K562 (cell line): ENCODE data around the gene MYLK2. TPM values are rescaled to one million over a fixed set of nuclear protein-coding genes. Genes with fewer than 3 reads are reported as not detected.
A peak's percentile ranks its signal among the peaks of the same experiment; 100 is the strongest.

Experiments
- ATAC-seq: fragments of 200-7000 bp; cut with Tn5 transposase; 3 replicates; pipeline ENCODE4 v1.9.1; 2020; ENCODE audit warnings: moderate library complexity
- BruUV-seq: library from RNA; stranded (reverse); fragments of 400-500 nt; replicated peaks from 2 replicates; lab custom pipeline; 2021; lab: Mats Ljungman, UMichigan
- CTCF ChIA-PET: fragments of 300-600 bp; formaldehyde crosslinking; extraction: SDS; loops from one replicate; lab custom pipeline; 2021; ENCODE audit warnings: low intra/inter-chr PET ratio; lab: Yijun Ruan, JAX
- POLR2A ChIA-PET: fragments of 300-600, 350-650 bp; sonication (Branson Sonifier 250); formaldehyde crosslinking; extraction: SDS; loops from one replicate; lab custom pipeline; 2021; ENCODE audit warnings: antibody characterized with exemption, inconsistent platforms; lab: Yijun Ruan, JAX
- DNase-seq, 4 experiments: peaks; one replicate each; pipeline versions ENCODE4 v3.0.0 to v3.0.0-alpha.2; 2011 to 2018; ENCODE audit warnings: low spot score in 3 of 4, mixed read lengths in 3 of 4; ENCODE audit errors: extremely low read depth in 1 of 4
- FAIRE-seq: peaks from 2 replicates; lab custom pipeline; 2011; peaks lifted over from hg19 to GRCh38; lab: Jason Lieb, UNC
- H2AFZ ChIP-seq: 2 replicates; pipeline ENCODE4 v1.6.0; 2011; ENCODE audit warnings: low read depth, low read length, control low read depth, inconsistent platforms
- H3K27ac ChIP-seq: fragments of 200-600 bp; 3 replicates; pipeline ENCODE4 v1.8.0; 2011; ENCODE audit warnings: low read depth, mild to moderate bottlenecking, control low read depth, inconsistent platforms, low read length, moderate library complexity, mixed read lengths; ENCODE audit errors: extremely low read depth
- H3K27me3 ChIP-seq, 2 experiments: fragments of 300-600 bp in 1 of 2; 2 replicates in 1 of 2; 3 replicates in 1 of 2; pipeline versions ENCODE4 v1.6.0 to v1.8.0; 2011; ENCODE audit warnings: inconsistent platforms in 2 of 2, low read length in 2 of 2, mild to moderate bottlenecking in 1 of 2, mixed read lengths in 1 of 2, moderate library complexity in 1 of 2; ENCODE audit not compliant: control insufficient read depth in 2 of 2, insufficient read depth in 2 of 2
- H3K36me3 ChIP-seq: fragments of 300-600 bp; 3 replicates; pipeline ENCODE4 v1.8.0; 2011; ENCODE audit warnings: mild to moderate bottlenecking, low read length, inconsistent platforms; ENCODE audit not compliant: control insufficient read depth, insufficient read depth
- H3K4me1 ChIP-seq, 2 experiments: fragments of 200-600 bp in 1 of 2; replicated peaks in 1 of 2; 2 replicates in 1 of 2; 3 replicates in 1 of 2; pipeline versions ENCODE4 v1.5.1 to v1.8.0; 2011; ENCODE audit warnings: inconsistent platforms in 2 of 2, low read length in 2 of 2, mild to moderate bottlenecking in 1 of 2, mixed read lengths in 1 of 2, moderate library complexity in 1 of 2; ENCODE audit not compliant: control insufficient read depth in 2 of 2, insufficient read depth in 2 of 2
- H3K4me2 ChIP-seq: 2 replicates; pipeline ENCODE4 v1.6.1; 2011; ENCODE audit warnings: low read length, control low read depth, inconsistent platforms, mixed read lengths; ENCODE audit not compliant: insufficient read depth
- H3K4me3 ChIP-seq: fragments of 200-600 bp; sonication (generic), shearing (Covaris generic); 2 replicates; pipeline ENCODE4 v1.5.1; 2016; ENCODE audit warnings: control low read depth, inconsistent platforms
- H3K79me2 ChIP-seq: fragments of 200-600 bp; 3 replicates; pipeline ENCODE4 v1.8.0; 2011; ENCODE audit warnings: low read length, inconsistent platforms; ENCODE audit not compliant: control insufficient read depth, insufficient read depth
- H3K9ac ChIP-seq, 2 experiments: 2 replicates each; pipeline versions ENCODE4 v1.6.0 to v1.6.1; 2011; ENCODE audit warnings: low read depth in 2 of 2, low read length in 2 of 2, control low read depth in 1 of 2, inconsistent platforms in 1 of 2, mild to moderate bottlenecking in 1 of 2, mixed read lengths in 1 of 2; ENCODE audit not compliant: insufficient read depth in 1 of 2
- H3K9me1 ChIP-seq: one replicate; pipeline ENCODE4 v1.6.0; 2011; ENCODE audit warnings: inconsistent platforms, mild to moderate bottlenecking, low read length, moderate library complexity; ENCODE audit not compliant: control insufficient read depth, insufficient read depth
- H3K9me3 ChIP-seq: replicated peaks from 2 replicates; pipeline ENCODE4 v1.5.1; 2011; ENCODE audit warnings: low read depth, low read length, inconsistent platforms; ENCODE audit not compliant: control insufficient read depth, insufficient read depth
- H4K20me1 ChIP-seq: replicated peaks from 2 replicates; pipeline ENCODE4 v1.6.1; 2011; ENCODE audit warnings: low read length, inconsistent platforms, mixed read lengths; ENCODE audit not compliant: control insufficient read depth, insufficient read depth
- ADNP ChIP-seq: fragments of 200-800 bp; sonication (Bioruptor generic); IDR thresholded peaks from 2 replicates; pipeline ENCODE4 v1.6.1; 2016; ENCODE audit warnings: missing genetic modification characterization, missing compliant biosample characterization
- BCOR ChIP-seq: fragments of 450-650 bp; IDR thresholded peaks from 2 replicates; pipeline ENCODE4 v1.6.1; 2016
- BHLHE40 ChIP-seq: IDR thresholded peaks from 2 replicates; pipeline ENCODE4 v1.6.1; 2011; ENCODE audit warnings: low read length, improper control_type of control experiment
- CBFA2T2 ChIP-seq: fragments of 450-650 bp; conservative IDR thresholded peaks from 2 replicates; pipeline ENCODE4 v1.6.1; 2017; ENCODE audit warnings: mild to moderate bottlenecking
- CBFA2T3 ChIP-seq: fragments of 450-650 bp; IDR thresholded peaks from 2 replicates; pipeline ENCODE4 v1.6.1; 2017
- CBX1 ChIP-seq: sonication (generic); IDR thresholded peaks from 2 replicates; pipeline ENCODE4 v1.6.1; 2016; ENCODE audit warnings: antibody characterized with exemption, low read depth, mild to moderate bottlenecking
- CBX3 ChIP-seq, 2 experiments: IDR thresholded peaks; 1 replicate in 1 of 2; 2 replicates in 1 of 2; pipeline ENCODE4 v1.6.1; 2012; ENCODE audit warnings: inconsistent platforms in 2 of 2, low read length in 2 of 2, borderline replicate concordance in 1 of 2, control low read depth in 1 of 2
- CEBPG ChIP-seq, 3 experiments: fragments of 200-800 bp in 1 of 3; sonication (Bioruptor generic) in 1 of 3; sonication (generic) in 1 of 3; formaldehyde crosslinking in 1 of 3; IDR thresholded peaks in 2 of 3; conservative IDR thresholded peaks in 1 of 3; 2 replicates each; pipeline versions ENCODE4 v1.6.1 to v1.8.0; 2016 to 2022; ENCODE audit warnings: missing compliant biosample characterization in 2 of 3, missing genetic modification characterization in 2 of 3, mild to moderate bottlenecking in 1 of 3, missing genetic modification reagents in 1 of 3
- CHD4 ChIP-seq: fragments of 200-600 bp; sonication (generic); IDR thresholded peaks from 3 replicates; pipeline ENCODE4 v1.6.1; 2012; ENCODE audit warnings: low read depth, mild to moderate bottlenecking, mixed read lengths, low read length, inconsistent platforms; ENCODE audit not compliant: insufficient read depth, insufficient replicate concordance, poor library complexity, severe bottlenecking
- ESRRA ChIP-seq: fragments of 450-650 bp; IDR thresholded peaks from 2 replicates; pipeline ENCODE4 v1.6.1; 2014; ENCODE audit warnings: low read depth, mild to moderate bottlenecking, moderate library complexity, borderline replicate concordance
- ETS1 ChIP-seq: conservative IDR thresholded peaks from 2 replicates; pipeline ENCODE4 v1.6.1; 2011; ENCODE audit warnings: low read depth, mild to moderate bottlenecking, low read length; ENCODE audit not compliant: control insufficient read depth
- HDAC2 ChIP-seq: fragments of 450-650 bp; IDR thresholded peaks from 2 replicates; pipeline ENCODE4 v1.6.1; 2016; ENCODE audit warnings: mild to moderate bottlenecking
- KDM1A ChIP-seq, 2 experiments: fragments of 450-650 bp; IDR thresholded peaks; 2 replicates each; pipeline ENCODE4 v1.6.1; 2016; ENCODE audit warnings: mild to moderate bottlenecking in 2 of 2
- PTBP1 ChIP-seq: fragments of 200-400 bp; formaldehyde crosslinking; IDR thresholded peaks from 2 replicates; pipeline ENCODE4 v1.6.1; 2017; ENCODE audit warnings: low read depth, low read length
- RBM25 ChIP-seq: fragments of 200-400 bp; formaldehyde crosslinking; IDR thresholded peaks from 2 replicates; pipeline ENCODE4 v1.6.1; 2018; ENCODE audit warnings: low read length, low read depth, moderate library complexity; ENCODE audit not compliant: severe bottlenecking
- RCOR1 ChIP-seq, 2 experiments: IDR thresholded peaks; 2 replicates each; pipeline ENCODE4 v1.6.1; 2012; ENCODE audit warnings: low read depth in 2 of 2, low read length in 2 of 2, borderline replicate concordance in 1 of 2, improper control_type of control experiment in 1 of 2
- SMARCA5 ChIP-seq: fragments of 450-650 bp; IDR thresholded peaks from 2 replicates; pipeline ENCODE4 v1.6.1; 2016
- USF1 ChIP-seq: sonication (generic); formaldehyde crosslinking; IDR thresholded peaks from 2 replicates; pipeline ENCODE4 v1.9.0; 2022; ENCODE audit warnings: mild to moderate bottlenecking, missing genetic modification reagents
- ZFP36 ChIP-seq: fragments of 150-350 bp; IDR thresholded peaks from 2 replicates; pipeline ENCODE4 v1.6.1; 2018; ENCODE audit warnings: low read length, low read depth; ENCODE audit not compliant: partially characterized antibody
- ZKSCAN8 ChIP-seq: fragments of 200-800 bp; sonication (Bioruptor generic); IDR thresholded peaks from 2 replicates; pipeline ENCODE4 v1.6.1; 2016; ENCODE audit warnings: missing genetic modification characterization, missing compliant biosample characterization
- WGBS: fragments of 100-300 bp; shearing (Covaris generic); methylation state at CpG from one replicate; pipeline ENCODE4 v1.1.6; 2016; ENCODE audit warnings: low coverage, mixed read lengths; ENCODE audit not compliant: insufficient coverage; ENCODE audit errors: missing lambda C conversion rate; 5-methylcytosine and 5-hydroxymethylcytosine counted together
- in situ Hi-C: fragments of 300-500 bp; cut with MboI; formaldehyde crosslinking; loops from 4 replicates; pipeline ENCODE4 v1.15.0; 2018; ENCODE audit warnings: inconsistent platforms, mixed read lengths
- intact Hi-C: fragments of 100-400 bp; cut with micrococcal nuclease; formaldehyde crosslinking; loops from 2 replicates; pipeline ENCODE4 v1.14.2; 2022
- polyA plus RNA-seq, 8 experiments: library from polyadenylated mRNA; depleted of rRNA in 4 of 8; stranded (reverse) in 5 of 8; unstranded in 3 of 8; fragments of >200 nt; fragmentation: Nextera tagmentation in 2 of 8; fragmentation: Illumina TruSeq in 1 of 8; extraction: Ambion mirVana in 2 of 8; extraction: Trizol in 1 of 8; gene quantifications; 2 replicates each; pipeline versions ENCODE4 v1.2.1 to v1.2.3, GENCODE V29; 2011 to 2014; ENCODE audit warnings: inconsistent platforms in 1 of 8, missing spikeins in 1 of 8
- total RNA-seq, 7 experiments: library from RNA; depleted of rRNA in 6 of 7; stranded (reverse); fragments of >200 nt in 6 of 7; fragmentation: Illumina TruSeq in 2 of 7; extraction: Trizol in 2 of 7; gene quantifications; 2 replicates each; pipeline versions ENCODE4 v1.2.1 to v1.2.3, GENCODE V29; 2011 to 2021; ENCODE audit warnings: low replicate concordance in 1 of 7

MYLK2 gene
- total and polyA plus RNA-seq, 9 of the 15 experiments (the other 6 are each of a cell fraction or from before 2014, with no cell fraction given): 0.07 to 0.53 (median 0.18) TPM; not detected in 2

- Histone ChIP-seq H3K79me2 (no peaks in the 10 kb centered on the region), H3K36me3 (no peaks in the 10 kb centered on the region), H4K20me1 (0 out of 2 replicates have a peak, but pooled peaks cover 6% of the 10 kb centered on the region), H3K9me3 (no peaks in the 10 kb centered on the region), H3K4me3 (no peak overlapping the region), H3K27ac (no peak overlapping the region), H3K27me3 (no peaks in the 10 kb centered on the region; a peak in 1 of 5 replicates), H3K9ac (no peak overlapping the region), H2AFZ (no peak overlapping the region), H3K4me2 (no peak overlapping the region), H3K9me1 (no peaks in the 10 kb centered on the region), H3K4me1 (peaks cover 35 to 52% of the 10 kb centered on the region in 2 experiments)
- BruUV-seq: no TSS peak
- 30% methylated on average over 5 of the region's 5 CpGs for WGBS
- intact Hi-C loops: loop anchor here (5.0 kb wide), 1 partner anchor 278 kb away; no protein-coding TSS in a partner anchor
- FAIRE-seq: no peak
- in situ Hi-C loops: loop anchor here (25.0 kb wide), 1 partner anchor 822 kb away; the partner anchor contains the start of gene C20orf203
- ChIA-PET CTCF (no interaction called here), POLR2A (interaction anchor here (0.5 to 1.5 kb wide), 2 partner anchors 13 to 276 kb away, joined by 3 to 4 read pairs; no protein-coding TSS in a partner anchor)
- no peak for ATAC-seq
- no peak for TF ChIP-seq CEBPG (CRISPR knock-in tag; IDR thresholded peaks at IDR 0.05)
- no peak for TF ChIP-seq CEBPG (tag; conservative IDR thresholded peaks at IDR 0.05 in 1 of 2, IDR thresholded peaks at IDR 0.05 in 1 of 2)
- peak; percentile 99 for TF ChIP-seq RBM25
- no peak for TF ChIP-seq ZKSCAN8 (CRISPR knock-in tag)
- TF ChIP-seq USF1: no peak
- peak; percentile 85; the same call in 1 of the 2 replicates for TF ChIP-seq HDAC2
- peak; percentile 52 for TF ChIP-seq CBFA2T3
- peak in 1 of 2 experiments; percentile 66; a peak in 2 of 4 replicates for TF ChIP-seq RCOR1 (IDR thresholded peaks at IDR 0.05; ENCODE audit: borderline replicate concordance in 1 of 2, low read depth in 2 of 2, low read length in 2 of 2)
- TF ChIP-seq CBX3 (IDR thresholded peaks at IDR 0.05; ENCODE audit: borderline replicate concordance in 1 of 2, low read length in 2 of 2): peak in 1 of 2 experiments; percentile 54; a peak in 1 of 3 replicates
- no peak for TF ChIP-seq BHLHE40
- peak; percentile 82 for TF ChIP-seq ZFP36
- peak; percentile 96 for TF ChIP-seq SMARCA5
- peak; percentile 81; the same call in 1 of the 2 replicates for TF ChIP-seq CBX1
- peak; percentile 42 for TF ChIP-seq CBFA2T2
- TF ChIP-seq ADNP: peak; percentile 90
- TF ChIP-seq BCOR: peak; percentile 96
- TF ChIP-seq ESRRA: peak; percentile 86
- TF ChIP-seq ETS1: no peak
- TF ChIP-seq PTBP1: peak; percentile 84; the same call in 1 of the 2 replicates
- peak; percentile 21 for TF ChIP-seq CHD4
- peak; percentile 83 to 91 for TF ChIP-seq KDM1A (IDR thresholded peaks at IDR 0.05)
- DNase-seq: peak in 1 of 4 experiments; percentile 16
Observed at GRCh38 chr20:31839782-31840487, 20.8 kb downstream of the MYLK2 start.
